ENCODE measurements around the gene ICA1. TPM values are rescaled to one million over a fixed set of nuclear protein-coding genes. Genes with fewer than 3 reads are reported as not detected.
"Not testable (repeated sequence)": the region's sequence is repeated elsewhere in the genome, so short reads cannot be mapped to it uniquely, and the experiment has no call there.

ICA1 gene
- polyA plus RNA-seq, 2 of the 4 experiments (the other 2 are of a cell fraction): 0.66 to 2.0 TPM

- ChIA-PET CTCF (no interaction called here), POLR2A (no interaction called here)
- no peaks in the 10 kb centered on the region for H3K4me1 ChIP-seq
- no peak for DNase-seq (ENCODE audit: low read depth in 1 of 2, low spot score in 1 of 2)
- no peak overlapping the region for H3K4me2 ChIP-seq
- TF ChIP-seq JUNB (IDR thresholded peaks at IDR 0.05): no peak
- no peak for TF ChIP-seq FOSB (CRISPR knock-in tag; IDR thresholded peaks at IDR 0.05)
- no peak for TF ChIP-seq ZSCAN20 (CRISPR knock-in tag; IDR thresholded peaks at IDR 0.05)
- no peak for TF ChIP-seq CEBPB (IDR thresholded peaks at IDR 0.05)
- TF ChIP-seq HDAC2 (IDR thresholded peaks at IDR 0.05): no peak
- no peak for TF ChIP-seq ZC3H11A (IDR thresholded peaks at IDR 0.05)
- TF ChIP-seq ESRRA (IDR thresholded peaks at IDR 0.05; ENCODE audit: borderline replicate concordance, low read length): no peak
- no peak for TF ChIP-seq CBX8 (IDR thresholded peaks at IDR 0.05)
- no peak for TF ChIP-seq RAD21 (conservative IDR thresholded peaks at IDR 0.05 in 1 of 2, IDR thresholded peaks at IDR 0.05 in 1 of 2)
- no peak for TF ChIP-seq EHMT2 (IDR thresholded peaks at IDR 0.05; ENCODE audit: low read depth)
- no peak for TF ChIP-seq PBX3 (IDR thresholded peaks at IDR 0.05)
- TF ChIP-seq, protein P1, sequence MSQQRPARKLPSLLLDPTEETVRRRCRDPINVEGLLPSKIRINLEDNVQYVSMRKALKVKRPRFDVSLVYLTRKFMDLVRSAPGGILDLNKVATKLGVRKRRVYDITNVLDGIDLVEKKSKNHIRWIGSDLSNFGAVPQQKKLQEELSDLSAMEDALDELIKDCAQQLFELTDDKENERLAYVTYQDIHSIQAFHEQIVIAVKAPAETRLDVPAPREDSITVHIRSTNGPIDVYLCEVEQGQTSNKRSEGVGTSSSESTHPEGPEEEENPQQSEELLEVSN (IDR thresholded peaks at IDR 0.05; ENCODE audit: borderline replicate concordance, low read depth): no peak
- no peak for TF ChIP-seq REST (IDR thresholded peaks at IDR 0.05)
- no peak for TF ChIP-seq ZNF302 (CRISPR knock-in tag; IDR thresholded peaks at IDR 0.05)
- no peak for TF ChIP-seq FOXS1 (CRISPR knock-in tag; IDR thresholded peaks at IDR 0.05)
- 33% methylated on average over 4 of the region's 4 CpGs for WGBS (ENCODE audit: missing lambda C conversion rate)
- no peak overlapping the region for H3K4me3 ChIP-seq
- no peaks in the 10 kb centered on the region for H3K9me3 ChIP-seq
- no peak overlapping the region for H3K27ac ChIP-seq
- no peak for ATAC-seq
- no peak for FAIRE-seq
Measured at GRCh38 chr7:8105449-8106095, 156.4 kb downstream of the ICA1 start.

DNA sequence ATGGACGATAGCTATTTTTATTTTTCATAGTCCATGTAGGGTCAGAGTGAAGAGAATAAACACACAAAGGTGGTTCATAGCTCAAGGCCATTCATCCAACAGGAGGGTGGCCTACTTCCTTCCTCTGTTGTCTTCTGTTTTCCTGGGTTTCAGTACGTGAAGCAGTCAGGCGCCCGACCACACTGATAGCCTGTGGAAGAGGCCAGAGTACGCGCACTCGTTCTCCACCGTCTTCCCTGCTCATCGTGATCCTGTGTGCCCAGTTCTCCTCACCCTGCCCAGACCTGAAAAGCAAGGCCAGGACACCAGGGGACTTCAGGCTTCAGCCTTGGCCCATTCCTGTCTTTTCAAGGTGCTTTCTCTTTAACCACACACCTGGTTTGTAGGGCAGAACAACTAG, 158.7 kb downstream of the ICA1 start:
- H3K4me3 ChIP-seq: no peak overlapping the region
- ATAC-seq (no peak; a peak in 1 of 6 replicates), FAIRE-seq (no peak), DNase-seq (ENCODE audit: low read depth in 1 of 2, low spot score in 1 of 2) (no peak)
- H3K4me1 ChIP-seq: no peaks in the 10 kb centered on the region
- WGBS (ENCODE audit: missing lambda C conversion rate): 72% methylated on average over 9 of the region's 9 CpGs
- ChIA-PET CTCF (no interaction called here), POLR2A (no interaction called here)
- H3K27ac ChIP-seq: no peak overlapping the region
- no peak for TF ChIP-seq HOXA7 (CRISPR knock-in tag; IDR thresholded peaks at IDR 0.05)
- TF ChIP-seq REST (IDR thresholded peaks at IDR 0.05): no peak
- no peak for TF ChIP-seq RAD21 (conservative IDR thresholded peaks at IDR 0.05 in 1 of 2, IDR thresholded peaks at IDR 0.05 in 1 of 2)
- no peak for TF ChIP-seq ZSCAN20 (CRISPR knock-in tag; IDR thresholded peaks at IDR 0.05)
- no peak for TF ChIP-seq ZC3H11A (IDR thresholded peaks at IDR 0.05)
- no peak for TF ChIP-seq GATA3 (IDR thresholded peaks at IDR 0.05; ENCODE audit: borderline replicate concordance)
- no peak for TF ChIP-seq CHD2 (IDR thresholded peaks at IDR 0.05; ENCODE audit: low read length, partially characterized antibody)
- TF ChIP-seq, protein P1 (IDR thresholded peaks at IDR 0.05; ENCODE audit: borderline replicate concordance, low read depth): no peak
- no peak for TF ChIP-seq RFX5 (IDR thresholded peaks at IDR 0.05)
- H3K4me2 ChIP-seq: no peak overlapping the region
- H3K9me3 ChIP-seq: no peaks in the 10 kb centered on the region

DNA sequence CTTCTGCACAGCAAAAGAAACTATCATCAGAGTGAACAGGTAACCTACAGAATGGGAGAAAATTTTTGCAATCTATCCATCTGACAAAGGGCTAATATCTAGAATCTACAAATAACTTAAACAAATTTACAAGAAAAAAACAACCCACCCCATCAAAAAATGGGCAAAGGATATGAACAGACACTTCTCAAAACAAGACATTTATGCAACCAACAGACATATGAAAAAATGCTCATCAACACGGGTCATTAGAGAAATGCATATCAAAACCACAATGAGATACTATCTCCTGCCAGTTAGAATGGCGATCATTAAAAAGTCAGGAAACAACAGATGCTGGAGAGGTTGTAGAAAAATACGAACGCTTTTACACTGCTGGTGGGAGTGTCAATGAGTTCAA, 160.7 kb downstream of the ICA1 start:
- FAIRE-seq; H3K27ac ChIP-seq; ATAC-seq; H3K4me3 ChIP-seq; H3K9me3 ChIP-seq; H3K4me1 ChIP-seq; DNase-seq (ENCODE audit: low read depth in 1 of 2, low spot score in 1 of 2); H3K4me2 ChIP-seq; POLR2A ChIA-PET; CTCF ChIA-PET: not testable (repeated sequence)
- WGBS (ENCODE audit: missing lambda C conversion rate): 22% methylated on average over 4 of the region's 4 CpGs
